Measurements from ENCODE around the gene COPG2. TPM values are rescaled to one million over a fixed set of nuclear protein-coding genes. Genes with fewer than 3 reads are reported as not detected.

COPG2 gene
- total RNA-seq, 2 donors from 2014 or later: 19.1 to 20.4 TPM

DNA sequence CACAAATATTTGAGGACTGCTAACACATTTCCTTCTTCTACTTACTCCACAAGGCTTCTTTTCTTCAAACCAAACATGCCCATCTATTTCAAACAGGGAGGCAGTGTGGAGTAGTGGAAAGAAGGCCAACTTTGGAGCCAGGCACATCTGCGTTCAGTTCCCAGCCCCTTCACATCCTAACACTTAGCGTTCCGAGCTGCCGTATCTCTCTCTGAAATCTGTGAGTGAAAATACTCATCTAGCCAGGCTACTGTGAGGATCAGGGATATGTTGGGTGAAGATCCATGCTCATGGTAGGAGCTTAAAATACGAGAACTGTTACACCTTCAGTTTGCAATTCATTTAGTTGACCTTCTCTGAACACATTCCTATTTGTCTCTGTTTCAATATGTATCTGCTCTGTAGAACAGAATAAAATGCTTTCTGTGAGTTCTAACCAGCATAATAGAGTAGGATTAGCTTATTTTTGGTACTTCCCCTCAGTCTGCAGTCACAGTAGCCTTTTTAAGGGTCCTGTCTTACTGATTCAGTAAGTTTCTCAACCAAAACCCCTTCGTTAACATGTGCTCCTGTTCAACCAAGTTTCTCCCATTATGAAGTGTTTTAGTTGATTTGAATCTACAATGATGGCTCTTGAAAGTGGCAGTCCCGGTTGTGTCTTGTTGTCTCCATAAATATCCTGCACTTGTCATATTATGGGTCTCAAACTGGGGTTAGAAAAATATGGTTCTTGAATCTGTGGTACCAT lies 180.0 kb downstream of the COPG2 start:
- ATAC-seq (no peak), DNase-seq (no peak)
- intact Hi-C loops (cut with DNase I, micrococcal nuclease): no loop called here

GRCh38 chr7:130486954-130487436 lies 181.6 kb downstream of the COPG2 start:
- DNase-seq (no peak), ATAC-seq (no peak)
- intact Hi-C loops (cut with DNase I, micrococcal nuclease): no loop called here

- intact Hi-C loops (cut with DNase I, micrococcal nuclease): no loop called here
- peak; percentile 83 to 86 for DNase-seq
- peak; percentile 87 for ATAC-seq
These were observed 182.2 kb downstream of the COPG2 start for GRCh38 chr7:130486114-130486953.

DNA sequence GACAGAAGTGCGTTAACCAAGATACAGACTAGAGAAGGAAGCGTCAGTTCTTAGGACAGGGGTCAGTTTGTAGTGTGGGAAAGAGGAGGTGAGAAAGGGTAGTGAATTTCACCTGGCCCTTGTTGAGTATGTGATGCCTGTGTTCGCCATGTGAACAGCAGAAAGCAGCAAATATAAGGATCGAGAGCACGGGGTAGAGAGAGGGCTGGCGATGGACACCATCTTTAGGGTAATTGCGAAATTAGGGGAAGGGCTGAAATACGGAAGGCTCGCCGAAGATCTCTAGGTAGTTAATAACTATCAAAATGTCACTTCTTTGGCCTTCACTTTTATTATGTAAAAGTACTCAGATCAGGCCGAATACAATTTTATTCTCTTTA lies 182.8 kb downstream of the COPG2 start:
- ATAC-seq (no peak), DNase-seq (no peak)
- intact Hi-C loops (cut with DNase I, micrococcal nuclease): no loop called here

DNA sequence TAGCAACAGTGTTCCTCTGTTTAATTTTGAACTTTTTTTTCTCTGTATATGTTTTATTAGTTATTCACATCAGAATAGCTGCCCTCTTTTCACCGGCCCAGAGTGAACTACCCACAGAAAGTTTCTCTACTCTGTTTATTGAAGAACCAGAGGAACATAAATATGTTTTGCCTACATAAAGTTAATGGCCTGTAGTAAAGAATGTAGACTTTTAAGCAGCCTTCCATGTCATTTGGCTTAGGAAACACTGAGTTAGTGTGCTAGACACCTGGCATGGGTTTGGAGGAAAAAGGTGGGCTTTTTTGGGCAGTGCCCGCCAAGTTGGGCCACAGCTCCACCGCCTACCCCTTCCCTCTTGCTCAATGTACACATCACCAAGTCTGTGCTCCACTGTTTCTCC lies 185.5 kb downstream of the COPG2 start:
- no peak for DNase-seq
- ATAC-seq: no peak
- intact Hi-C loops (cut with DNase I, micrococcal nuclease): no loop called here

DNA sequence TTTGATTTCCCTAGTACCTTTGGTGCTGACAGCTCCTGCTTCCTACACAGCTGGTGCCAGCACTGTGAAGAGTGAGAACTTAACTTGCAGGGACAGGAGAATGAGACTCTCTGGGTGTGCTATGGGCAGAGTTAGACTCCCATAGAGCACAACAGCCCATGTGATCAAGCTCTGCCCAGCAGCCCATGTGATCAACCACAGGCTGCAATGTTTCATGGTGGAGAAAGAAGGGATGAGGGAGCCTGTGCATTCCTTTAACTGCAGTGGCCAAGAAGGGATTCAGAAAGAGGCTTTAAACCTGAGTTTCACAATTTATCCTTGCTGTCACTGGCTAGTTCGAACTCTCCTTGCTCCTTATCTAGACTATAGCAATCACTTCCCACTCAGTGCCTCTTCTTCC lies 186.7 kb downstream of the COPG2 start:
- no peak for ATAC-seq
- no peak for DNase-seq
- intact Hi-C loops (cut with DNase I, micrococcal nuclease): no loop called here

- DNase-seq (no peak), ATAC-seq (no peak)
- intact Hi-C loops (cut with DNase I, micrococcal nuclease): no loop called here
These were observed 188.7 kb downstream of the COPG2 start for GRCh38 chr7:130479716-130480400.

GRCh38 chr7:130478991-130479390 lies 189.6 kb downstream of the COPG2 start:
- DNase-seq: no peak
- intact Hi-C loops (cut with DNase I, micrococcal nuclease): no loop called here

DNA sequence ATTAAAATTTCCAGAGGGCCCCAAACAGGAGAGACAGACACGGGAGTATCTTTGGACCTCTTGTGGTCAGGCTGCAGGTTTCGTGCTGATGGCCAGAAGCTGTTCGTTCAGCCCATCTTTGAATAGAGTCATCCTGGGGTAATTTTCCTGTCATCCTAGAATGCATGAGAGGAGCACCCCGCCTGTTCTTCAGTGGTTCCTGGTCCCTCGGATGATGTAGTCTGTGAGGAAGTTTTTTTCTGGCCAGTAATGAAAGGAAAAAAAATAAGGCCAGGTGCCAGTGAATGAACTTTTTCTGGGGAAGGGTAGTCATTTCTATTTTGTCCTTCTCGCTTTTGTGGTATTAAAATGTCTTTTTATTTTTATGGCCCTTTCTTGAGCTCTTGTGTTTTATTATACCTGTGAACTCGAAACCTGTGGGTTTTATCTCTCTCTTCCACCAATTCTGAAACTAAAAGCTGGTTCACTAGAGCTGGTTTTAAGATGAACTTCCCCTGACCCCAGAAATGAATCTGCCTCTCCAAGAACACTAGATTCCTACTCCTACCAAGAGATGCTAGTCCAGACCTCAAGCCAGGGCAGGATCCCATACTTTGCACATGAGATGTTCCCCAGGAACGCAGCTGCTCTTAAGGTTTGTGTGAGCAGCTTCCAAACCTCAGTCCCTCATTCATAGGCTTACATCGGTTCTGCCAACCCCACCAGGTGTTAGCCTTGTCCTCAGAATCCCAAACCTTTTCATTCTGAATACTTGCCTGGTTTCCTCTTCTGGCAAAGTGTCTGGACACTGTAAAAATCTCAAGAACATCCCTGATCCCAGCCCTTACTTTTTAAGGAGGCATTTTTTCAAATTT lies 192.0 kb downstream of the COPG2 start:
- DNase-seq: no peak
- no peak for ATAC-seq
- intact Hi-C loops (cut with DNase I, micrococcal nuclease): no loop called here

More at GRCh38 chr7:130478991-130479390, 189.6 kb downstream of the COPG2 start:
- ATAC-seq: no peak

GRCh38 chr7:130475776-130476175 lies 192.8 kb downstream of the COPG2 start:
- intact Hi-C loops (cut with DNase I, micrococcal nuclease): no loop called here
- no peak for DNase-seq
- no peak for ATAC-seq

DNA sequence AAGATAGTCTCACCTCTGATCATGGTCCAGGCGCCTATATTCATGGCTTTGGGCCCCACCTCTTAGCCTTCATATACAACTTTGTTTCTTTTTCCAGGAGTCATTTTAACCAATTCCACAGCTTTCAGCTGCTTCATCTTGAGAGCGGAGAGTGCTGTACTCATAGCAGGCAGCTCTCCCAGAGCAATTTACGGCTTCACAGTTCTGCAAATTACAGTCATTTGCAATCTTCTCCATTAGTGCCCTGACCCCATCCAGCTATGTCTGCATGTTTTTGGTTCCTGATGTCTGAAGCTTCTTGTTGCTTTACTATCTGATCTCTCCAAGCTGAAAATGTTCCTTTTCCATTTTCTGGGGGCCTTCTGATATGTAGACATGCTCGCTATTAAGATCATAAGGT lies 194.7 kb downstream of the COPG2 start:
- intact Hi-C loops (cut with DNase I, micrococcal nuclease): no loop called here
- no peak for DNase-seq
- no peak for ATAC-seq

DNA sequence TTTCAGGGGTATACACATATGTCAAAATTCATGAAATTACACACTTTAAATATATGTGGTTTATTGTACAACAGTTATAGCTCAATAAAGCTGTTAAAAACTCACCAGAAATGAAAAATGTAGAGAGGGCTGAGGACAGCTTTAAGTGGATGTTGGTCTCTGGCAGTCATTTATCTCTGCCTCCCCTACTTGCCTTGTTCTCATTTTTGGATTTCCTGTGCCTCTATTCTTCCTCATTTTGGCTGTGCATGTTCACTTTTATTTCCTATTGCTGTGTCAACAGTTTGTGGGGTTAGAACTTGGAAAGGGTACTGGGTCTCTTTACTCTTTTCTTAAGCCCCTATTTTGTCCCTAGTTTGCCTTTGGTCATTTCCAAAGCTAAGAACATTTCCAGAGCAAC lies 195.3 kb downstream of the COPG2 start:
- no peak for DNase-seq
- no peak for ATAC-seq
- intact Hi-C loops (cut with DNase I, micrococcal nuclease): no loop called here

GRCh38 chr7:130471974-130472373 lies 196.6 kb downstream of the COPG2 start:
- intact Hi-C loops (cut with DNase I, micrococcal nuclease): no loop called here
- ATAC-seq (no peak), DNase-seq (no peak)

DNA sequence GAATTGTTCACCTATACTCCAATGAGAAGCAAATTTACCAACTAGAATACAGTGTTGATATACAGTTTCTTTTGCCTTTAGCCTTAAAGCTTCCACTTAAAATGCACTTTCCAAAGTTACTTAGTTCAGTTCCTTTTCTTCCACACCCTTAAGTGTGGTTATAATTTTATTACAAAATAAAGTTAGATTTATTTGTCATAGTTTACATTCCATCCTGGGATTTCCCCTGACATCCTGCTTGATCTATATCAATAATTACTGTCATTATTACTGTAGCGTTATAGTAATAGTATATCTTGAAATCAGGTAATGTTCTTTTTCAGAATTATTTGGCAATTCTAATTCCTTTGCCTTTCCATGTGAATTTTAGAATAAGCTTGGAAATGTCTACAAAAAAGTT lies 199.9 kb downstream of the COPG2 start:
- intact Hi-C loops (cut with DNase I, micrococcal nuclease): no loop called here
- ATAC-seq: no peak
- no peak for DNase-seq

- DNase-seq: no peak
- ATAC-seq: peak; percentile 92
- intact Hi-C loops (cut with DNase I, micrococcal nuclease): no loop called here
These were observed 204.8 kb downstream of the COPG2 start for GRCh38 chr7:130463553-130464434.

GRCh38 chr7:130461272-130461671 lies 207.3 kb downstream of the COPG2 start:
- no peak for DNase-seq
- ATAC-seq: no peak

DNA sequence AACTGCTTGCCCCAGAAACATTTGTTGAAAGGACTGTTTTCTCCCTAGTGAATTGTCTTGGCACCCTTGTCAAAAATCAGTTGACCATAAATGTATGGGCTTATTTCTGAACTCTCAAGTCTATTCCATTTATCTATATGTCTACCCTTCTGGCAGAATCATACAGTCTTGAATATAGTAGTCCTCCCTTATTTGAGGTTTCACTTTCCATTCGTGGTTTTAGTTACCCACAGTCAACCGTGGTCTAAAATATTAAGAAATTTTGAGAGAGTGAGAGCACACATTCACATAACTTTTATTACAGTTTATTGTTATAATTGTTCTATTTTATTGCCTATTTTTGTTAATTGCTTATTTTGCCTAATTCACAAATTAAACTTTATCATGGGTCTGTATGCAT lies 210.3 kb downstream of the COPG2 start:
- no peak for DNase-seq
- no peak for ATAC-seq
- intact Hi-C loops (cut with DNase I, micrococcal nuclease): no loop called here

More at GRCh38 chr7:130461272-130461671, 207.3 kb downstream of the COPG2 start:
- intact Hi-C loops (cut with DNase I, micrococcal nuclease): no loop called here

Measured in left colon (tissue), 2 donors.